HK-2 (cell line): Measurements from ENCODE around the gene TBPL1.
A peak's percentile ranks its signal among the peaks of the same experiment; 100 is the strongest.
"Not testable (repeated sequence)": the region's sequence is repeated elsewhere in the genome, so short reads cannot be mapped to it uniquely, and the experiment has no call there.

Experiments
- DNase-seq: peaks from one replicate; pipeline ENCODE4 v3.0.0-alpha.2; 2018; ENCODE audit not compliant: unreplicated experiment

Gene TBPL1

DNA sequence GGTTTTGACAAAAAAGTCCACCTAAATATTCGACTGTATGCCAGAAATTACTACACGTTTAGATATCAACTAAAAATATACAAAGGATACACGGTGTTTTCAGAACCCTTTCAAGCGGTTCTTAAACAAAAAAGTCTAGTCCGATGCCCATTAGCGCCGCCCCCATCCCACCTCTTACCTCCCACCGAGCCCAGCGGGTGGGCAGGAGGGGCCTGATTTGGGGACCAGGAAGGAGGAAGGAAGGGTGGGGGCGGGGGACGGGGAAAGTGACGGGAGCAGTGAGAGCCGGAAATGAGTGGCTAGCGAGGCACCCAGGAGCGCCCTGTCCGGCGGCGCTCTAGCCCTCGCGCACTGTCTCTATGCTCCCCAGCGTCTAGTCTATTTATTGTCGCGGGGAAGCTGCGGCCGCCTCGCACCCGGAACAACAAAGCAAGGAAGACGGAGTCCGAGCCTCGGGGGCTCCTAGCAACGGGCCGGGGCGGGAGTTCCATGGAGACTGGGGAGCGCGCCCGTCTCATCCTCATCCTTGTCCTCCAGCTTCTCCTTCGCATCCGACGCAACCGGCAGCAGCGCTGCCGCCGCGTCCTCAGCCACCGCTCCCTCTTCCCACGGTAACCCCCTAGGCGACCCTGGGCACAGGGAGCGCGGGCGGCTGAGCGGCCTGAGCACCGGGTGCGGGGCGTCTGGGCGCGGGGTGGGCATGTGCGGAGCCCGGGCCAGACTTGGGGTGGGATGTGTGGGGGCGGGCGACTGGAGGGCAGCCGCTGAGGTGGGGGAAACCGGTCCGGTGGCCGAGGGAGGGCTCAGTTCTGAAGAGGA, at the start of gene TBPL1:
Gene TBPL1, plus strand, starts transcription at position 410 of the 819 bp plus-strand sequence. CDS start 26,902 bp downstream, outside the sequence.
- DNase-seq = peak; percentile 96

DNA sequence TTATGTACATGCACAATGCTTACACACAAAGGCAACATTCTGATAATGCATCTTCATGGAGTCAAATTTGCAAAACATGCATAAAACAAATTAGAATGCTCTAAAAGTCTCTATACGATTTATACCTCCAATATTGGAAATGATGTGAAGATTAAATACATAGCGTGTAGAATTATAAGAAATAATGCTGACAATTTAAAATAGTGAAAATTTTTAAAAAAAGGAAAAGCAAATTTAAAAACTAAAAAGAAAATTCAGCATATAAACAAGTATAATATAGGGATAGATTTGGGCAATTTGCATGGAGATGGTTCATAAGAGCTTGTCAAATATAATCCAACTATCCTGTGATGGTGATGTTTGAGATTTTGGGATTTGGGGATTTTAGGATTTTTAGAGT, 49.2 kb upstream of the TBPL1 start:
- DNase-seq = no peak

DNA sequence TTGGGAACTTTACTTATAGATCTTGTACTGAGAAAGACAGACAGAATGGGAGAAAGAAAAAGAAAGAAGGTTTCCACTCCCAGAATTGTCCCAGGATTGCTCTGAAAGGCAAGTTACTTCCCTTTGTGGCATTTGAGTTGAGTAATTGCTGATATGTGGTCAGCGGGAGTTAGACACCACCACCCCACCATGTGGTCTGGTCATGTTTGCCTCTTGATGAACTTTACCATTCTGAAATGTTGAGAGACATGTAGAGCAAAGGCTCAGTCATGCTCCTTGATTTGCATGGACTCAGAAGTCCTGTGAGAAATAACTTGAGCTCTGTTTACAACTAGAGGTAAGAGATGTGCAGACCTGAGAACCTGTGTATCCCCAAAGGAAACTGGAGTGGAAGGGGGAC, 47.0 kb upstream of the TBPL1 start:
- DNase-seq = no peak

DNA sequence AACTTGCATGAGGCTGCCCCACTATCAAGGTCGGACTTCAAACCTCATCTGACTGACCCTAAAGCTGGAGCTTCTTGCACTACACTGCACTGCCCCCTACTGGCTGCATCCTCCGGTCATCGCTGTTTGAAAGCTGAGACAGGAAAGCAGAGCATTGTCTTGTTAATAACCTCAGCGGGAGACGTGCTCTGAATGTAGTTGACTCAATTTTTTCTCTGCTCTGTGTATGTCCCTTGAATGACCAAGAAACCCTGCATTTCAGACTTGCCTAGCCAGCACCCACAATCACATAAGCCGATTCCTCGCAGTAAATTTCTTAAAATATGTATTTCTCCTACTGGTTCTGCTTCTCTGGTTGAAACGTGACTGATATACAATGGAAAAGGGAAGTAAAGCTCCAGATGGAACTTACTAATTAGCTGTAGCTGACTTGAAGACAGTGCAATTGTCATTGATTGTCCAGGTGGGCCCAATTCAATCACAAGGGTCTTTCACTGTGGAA, 36.3 kb upstream of the TBPL1 start:
- peak; percentile 89 for DNase-seq

DNA sequence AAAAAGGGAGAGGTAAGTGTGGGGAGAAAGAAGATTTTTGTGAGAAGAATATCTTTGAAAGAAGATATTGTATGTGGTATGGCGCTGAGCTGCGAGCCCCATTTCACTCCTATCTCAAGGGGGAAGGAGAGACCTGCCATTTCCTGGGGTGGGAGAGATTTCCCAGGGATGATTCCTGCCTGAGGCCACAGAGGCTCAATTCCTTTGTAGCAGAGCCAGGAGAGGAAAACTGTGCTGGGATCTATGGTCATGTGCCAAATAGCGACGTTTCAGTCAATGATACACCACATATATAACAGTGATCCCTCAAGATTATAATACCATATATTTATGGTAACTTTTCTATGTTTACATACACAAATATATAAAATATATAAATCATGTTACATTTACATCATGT, 35.2 kb upstream of the TBPL1 start:
- no peak for DNase-seq

DNA sequence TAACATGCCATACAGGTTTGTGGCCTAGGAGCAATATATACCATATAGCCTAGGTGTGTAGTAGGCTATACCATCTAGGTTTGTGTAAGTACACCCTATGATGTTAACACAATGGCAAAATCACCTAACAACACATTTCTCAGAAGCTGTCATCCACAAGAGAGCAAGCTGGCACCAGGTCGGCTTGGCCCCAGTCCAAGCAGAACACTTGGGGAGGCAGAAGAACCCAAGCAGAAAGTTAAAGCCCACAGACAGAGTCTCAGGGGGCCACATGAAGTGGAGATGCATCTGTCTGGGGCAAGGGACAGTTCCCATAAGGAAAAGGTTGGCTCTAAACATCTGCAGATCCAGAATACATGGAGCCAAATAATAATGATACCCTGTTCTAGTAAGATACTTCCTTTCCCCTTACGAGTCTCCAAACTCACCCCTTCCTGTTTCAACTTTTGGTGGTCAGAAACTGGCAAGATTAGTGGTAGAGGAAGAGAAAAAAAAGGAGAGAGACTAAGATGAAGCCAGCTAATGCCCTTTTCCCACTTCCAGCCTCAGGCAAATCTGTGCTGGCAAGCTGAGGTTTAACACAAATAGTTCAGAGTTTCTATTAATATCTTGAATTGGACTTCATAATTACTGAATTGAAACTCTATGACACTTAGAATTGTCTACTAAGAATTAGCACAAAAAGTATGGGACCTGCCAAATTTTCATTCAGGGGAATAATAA, 34.7 kb upstream of the TBPL1 start:
- DNase-seq = no peak

DNA sequence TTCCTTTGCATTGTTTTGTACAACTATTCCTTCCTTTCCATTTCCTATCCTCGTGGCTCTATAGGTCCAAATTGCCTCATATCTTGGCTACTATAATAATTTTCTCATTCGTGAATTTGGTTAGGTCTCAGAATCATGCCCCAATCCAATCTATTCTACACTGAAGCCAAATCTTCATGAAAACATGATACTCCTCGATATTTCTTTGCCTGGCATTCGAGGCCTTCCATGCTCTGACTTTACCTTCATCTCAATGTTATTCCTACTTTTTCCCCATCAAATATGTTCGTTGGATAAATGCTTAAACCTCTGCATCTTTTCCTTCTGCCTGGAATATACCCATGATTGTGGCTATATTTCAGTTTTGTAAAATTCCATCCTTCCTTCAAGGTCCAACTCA, 33.7 kb upstream of the TBPL1 start:
- DNase-seq = no peak

DNA sequence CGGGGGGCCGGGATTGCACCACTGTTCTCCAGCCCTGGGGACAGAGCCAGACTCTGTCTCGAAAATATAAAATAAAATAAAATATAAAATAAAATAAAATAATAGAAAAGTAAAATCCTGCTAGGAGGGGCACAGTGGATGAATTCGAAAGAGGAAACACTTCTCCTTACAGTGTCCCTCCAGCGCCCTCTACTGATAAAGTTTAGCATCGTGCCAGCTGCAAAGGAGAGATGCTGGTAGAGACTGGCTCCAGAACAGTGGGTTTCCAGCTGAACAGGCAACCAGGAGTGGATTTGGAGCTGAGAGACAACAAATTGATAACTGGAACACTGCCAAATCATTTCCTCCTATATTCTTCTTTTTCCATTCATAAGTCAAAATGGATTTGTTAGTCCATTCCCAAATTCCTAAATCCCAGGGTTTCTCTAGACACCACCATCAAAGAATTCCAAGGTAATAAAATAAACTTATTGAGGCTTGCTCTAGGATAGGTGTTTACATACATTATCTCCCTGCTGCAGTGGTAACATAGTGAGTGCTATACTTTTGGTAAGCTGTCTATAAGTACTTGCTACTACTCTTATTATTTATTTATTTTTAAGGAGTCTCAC, 31.7 kb upstream of the TBPL1 start:
- peak; percentile 77 for DNase-seq

DNA sequence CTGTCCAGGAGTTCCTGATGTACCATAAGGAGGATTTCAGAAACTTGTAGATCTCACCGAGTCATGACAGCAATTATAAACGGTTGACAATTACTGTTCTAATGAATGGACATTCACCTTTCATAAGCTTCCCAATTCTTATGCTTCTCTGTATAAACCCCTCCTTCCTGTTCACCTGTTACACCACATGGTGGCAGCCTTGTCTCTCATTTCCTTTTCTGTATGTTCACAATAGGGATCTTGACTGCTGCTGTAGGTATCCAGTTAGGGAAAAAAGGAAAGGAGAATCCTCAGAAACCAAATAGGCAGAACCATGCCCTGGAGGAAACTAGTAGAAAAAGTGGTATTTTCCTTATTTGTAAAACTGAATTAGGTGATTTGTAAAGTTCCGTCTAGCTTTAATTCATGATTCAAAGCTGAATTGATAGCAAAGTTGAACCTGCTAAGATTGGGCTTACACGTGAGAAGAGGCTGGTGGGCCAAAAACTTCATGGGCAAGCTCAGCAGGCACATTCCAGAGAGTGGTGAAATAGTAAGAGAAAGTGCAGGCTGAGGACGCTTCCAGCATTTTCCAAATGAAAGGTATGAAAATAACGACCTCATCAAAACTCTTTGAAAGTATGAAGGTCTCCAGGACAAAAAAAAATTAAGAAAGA, 29.0 kb upstream of the TBPL1 start:
- DNase-seq = peak; percentile 30

DNA sequence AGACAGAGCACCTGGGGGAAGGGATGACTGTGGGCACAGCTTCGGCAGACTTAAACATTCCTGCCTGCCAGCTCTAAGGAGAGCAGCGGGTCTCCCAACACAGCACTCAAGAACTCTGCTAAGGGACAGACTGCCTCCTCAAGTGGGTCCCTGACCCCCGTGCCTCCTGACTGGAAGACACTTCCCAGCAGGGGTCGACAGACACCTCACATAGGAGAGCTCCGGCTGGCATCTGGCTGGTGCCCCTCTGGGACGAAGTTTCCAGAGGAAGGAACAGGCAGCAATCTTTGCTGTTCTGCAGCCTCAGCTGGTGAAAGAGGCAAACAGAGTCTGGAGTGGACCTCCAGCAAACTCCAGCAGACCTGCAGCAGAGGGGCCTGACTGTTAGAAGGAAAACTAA, 21.8 kb upstream of the TBPL1 start:
- not testable (repeated sequence) for DNase-seq

DNA sequence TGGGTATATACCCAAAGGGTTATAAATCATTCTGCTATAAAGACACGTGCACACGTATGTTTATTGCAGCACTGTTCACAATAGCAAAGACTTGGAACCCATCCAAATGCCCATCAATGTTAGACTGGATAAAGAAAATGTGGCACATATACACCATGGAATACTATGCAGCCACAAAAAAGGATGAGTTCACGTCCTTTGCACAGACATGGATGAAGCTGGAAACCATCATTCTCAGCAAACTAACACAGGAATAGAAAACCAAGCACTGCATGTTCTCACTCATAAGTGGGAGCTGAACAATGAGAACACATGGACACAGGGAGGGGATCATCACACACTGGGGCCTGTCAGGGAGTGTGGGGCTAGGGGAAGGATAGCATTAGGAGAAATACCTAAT, 16.7 kb upstream of the TBPL1 start:
- DNase-seq = not testable (repeated sequence)

DNA sequence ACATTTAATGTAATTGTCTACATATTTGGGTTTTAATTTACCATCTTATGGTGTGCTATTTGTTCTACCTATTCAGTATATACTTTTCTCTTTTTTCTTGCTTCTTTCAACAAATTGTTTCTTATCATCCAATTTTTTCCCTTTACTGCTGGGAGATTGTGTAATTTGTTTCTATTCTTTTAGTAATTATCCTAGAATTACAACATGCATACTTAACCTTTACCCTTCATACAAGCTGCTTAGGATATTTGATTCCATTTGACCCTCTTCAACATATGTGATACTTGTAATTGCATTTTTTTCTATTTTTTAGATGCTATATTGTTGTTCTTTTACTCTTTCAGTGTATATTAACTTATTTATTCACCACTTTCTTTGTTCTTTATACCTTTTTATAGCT, 15.1 kb upstream of the TBPL1 start:
- no peak for DNase-seq

DNA sequence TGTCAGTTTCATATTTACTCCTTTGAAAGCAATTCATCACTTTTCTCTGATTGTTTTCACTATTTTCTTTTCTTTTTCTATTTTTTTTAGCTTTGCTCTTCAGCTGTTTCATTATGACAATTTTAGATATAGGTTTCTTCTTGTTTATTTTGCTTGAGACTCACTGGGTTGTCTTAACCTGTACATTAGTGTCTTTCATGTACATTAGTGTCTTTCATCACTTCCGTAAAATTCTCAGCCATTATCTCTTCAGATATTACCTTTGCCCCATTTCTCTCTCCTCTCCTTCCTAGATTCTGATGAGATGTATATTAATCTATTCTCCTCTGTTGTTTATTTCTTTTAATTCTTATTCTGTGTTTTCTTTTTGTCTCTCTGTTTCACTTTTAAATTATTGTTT, 14.5 kb upstream of the TBPL1 start:
- no peak for DNase-seq

DNA sequence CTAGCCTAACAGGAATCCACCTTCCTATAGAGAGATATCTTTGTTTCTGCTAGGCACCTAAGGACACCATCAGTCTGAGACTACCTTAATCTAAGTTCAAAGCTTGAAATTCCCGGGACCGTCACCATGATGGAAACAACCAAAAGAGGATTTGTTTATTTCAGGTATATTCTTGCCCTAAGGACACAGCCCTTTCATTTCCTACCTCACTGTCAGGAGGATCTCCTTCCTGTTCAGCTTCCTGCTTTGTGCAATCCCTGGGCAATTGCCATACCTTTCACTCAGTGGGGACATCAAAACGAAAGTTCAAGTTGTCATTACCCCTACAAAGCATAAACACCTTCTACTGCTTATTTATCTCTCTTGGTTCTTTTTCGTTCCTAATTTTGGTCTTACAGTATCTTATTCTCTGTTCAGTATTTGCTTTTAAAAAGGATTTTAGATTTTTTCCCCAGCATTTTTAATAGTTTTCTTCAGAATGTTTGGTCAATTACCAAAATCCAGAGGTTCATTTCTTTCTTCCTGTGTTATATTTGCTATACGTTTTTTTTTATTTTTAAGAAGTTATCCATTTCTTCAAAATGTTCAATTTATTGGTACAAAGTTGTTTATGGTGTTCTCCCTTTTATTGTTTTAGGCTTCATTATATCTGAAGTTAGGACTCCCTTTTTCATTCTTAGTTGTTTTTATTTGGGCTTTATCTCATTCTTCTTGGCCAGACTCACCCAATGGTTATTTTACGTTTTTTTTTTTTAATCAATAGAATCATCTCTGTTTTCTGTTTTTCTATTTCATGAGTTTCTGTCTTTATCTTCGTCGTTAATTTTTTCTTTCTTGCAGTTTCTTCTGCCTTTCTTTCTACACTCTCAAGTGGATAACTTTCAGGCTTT, 13.0 kb upstream of the TBPL1 start:
- DNase-seq = no peak

DNA sequence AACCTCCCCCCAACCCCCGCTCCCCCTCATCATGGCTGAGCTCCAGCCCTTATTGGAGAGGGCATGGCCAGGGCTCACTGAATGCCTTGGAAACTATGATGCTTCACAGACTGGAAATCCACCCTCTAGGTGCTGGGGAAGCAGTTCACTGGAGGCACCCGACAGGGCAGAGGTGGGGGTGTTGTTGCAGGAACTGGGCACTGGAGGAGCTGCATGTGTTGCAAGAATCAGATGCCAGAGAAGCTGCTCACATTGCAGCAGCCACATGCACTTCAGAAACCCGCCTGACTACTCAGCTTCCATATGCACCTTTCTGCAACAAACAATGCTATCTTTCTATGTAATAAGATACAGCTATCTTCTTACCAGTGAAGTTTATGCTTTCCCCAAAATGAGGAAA, 7.9 kb upstream of the TBPL1 start:
- no peak for DNase-seq

DNA sequence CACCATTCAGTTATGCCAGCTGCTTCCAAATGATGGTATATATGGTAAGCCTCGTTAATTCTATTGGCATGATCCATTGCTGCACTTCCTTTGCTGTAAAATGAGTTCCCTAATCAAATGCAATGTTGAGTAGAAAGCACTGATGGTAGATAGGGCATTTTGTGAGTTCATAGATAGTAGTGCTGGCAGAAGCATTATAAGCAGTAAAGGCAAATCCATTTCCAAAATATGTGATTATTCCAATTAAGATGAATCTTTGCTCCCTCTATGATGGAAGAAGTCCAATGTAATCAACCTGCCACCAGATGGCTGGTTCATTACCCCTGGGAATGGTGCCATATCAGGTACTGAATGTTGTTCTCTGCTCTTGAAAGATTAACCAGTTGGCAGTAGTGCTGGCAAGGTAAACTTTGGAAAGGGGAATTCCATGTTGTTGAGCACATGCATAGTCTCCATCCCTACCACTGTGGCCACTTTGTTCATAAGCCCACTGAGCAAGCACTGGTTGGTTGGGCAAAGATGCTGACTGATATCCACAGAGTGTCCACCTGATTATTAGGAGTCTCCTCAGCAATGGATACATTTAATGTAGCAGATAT, 5.6 kb upstream of the TBPL1 start:
- no peak for DNase-seq

DNA sequence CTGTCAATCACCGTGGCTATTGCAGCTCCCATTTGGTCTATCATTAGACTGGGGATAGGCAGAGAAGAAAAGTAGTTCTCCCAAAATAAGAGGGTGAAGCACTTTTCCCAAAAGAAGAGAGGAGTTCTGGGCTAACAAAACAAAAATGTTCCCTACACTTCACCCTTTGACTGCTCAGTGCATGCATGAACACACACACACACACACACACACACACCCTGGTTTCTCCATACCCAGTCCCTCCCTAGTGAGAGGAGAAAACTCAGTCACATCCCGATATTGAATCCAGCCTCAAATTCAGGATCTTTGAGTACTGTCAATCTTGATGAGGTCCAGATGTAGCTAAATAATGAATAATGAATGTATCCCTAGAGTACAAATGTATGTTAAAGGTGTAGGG, 4.6 kb upstream of the TBPL1 start:
- DNase-seq = no peak

DNA sequence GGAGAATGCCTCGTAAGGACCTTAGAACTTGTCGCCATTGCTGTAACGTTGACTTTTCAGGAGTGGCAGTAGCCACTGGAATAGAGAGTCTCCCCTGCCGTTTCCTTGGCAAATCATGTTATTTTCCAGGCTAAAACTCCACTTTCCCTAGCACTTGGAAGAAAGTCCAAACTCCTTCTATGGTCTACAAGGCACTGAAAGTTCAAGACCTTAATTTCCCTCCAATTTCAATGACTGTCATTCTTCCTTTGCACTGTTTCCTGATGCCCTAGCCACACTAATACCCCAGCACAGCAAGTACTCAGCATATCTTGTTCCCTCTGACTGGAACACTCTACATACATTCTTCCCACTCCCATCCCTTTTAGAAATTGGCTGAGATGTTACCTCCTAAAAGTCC, 1.8 kb upstream of the TBPL1 start:
- no peak for DNase-seq

DNA sequence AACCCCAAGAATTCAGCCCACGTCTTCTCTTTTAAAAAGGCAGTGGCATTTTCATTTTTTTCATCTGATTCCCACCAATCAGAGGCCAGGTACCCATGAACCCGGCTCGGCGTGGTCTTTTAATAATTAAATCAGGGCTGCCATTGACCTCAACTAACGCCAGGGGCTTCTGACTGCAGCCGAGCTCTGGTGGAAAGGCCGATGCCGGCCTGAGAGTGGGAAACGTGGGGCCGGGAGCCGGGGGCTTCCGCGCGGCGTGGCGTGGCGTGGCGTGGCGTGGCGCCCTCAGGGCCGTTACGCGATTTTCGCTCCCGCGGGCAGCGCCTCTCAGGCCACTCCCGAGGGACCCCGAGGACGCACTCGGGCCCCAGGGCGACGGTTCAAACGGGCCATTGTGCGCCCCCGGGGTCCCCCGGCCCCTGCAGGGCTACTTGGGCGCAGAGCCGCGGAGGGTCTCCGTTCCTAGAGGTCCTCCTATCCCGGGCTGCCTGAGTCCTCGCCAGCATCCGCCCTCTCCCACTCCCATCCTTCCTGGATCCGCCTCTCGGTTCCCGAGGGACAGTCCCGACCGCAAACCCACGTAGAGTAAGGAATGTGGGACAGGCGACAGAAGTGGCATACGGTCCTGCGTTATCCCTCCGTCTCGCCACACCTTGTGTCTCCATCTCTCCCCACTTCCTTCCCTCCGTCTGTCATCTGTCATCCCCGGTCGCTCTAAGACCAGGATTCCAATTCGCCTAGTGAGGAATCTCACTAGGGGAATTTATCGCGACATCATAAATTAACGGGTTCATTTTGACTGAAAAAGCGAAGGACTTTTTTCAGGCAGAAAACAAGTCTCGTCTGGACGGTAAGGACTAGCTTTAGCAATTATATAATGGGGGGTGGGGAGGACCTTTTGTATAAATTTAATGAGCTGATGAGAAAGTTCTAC, 876 bp upstream of the TBPL1 start:
- DNase-seq = peak; percentile 62
